Measurements from ENCODE around the gene POLR1H.
A peak's percentile ranks its signal among the peaks of the same experiment; 100 is the strongest.

Gene POLR1H

GRCh38 chr6:30042914-30043313 is 18.2 kb upstream of the POLR1H start:
- no peak for DNase-seq
- TF ChIP-seq POLR2A (IDR thresholded peaks at IDR 0.05; ENCODE audit: low read length) (no peak), GATA1 (IDR thresholded peaks at IDR 0.05; ENCODE audit: low read depth, low read length) (no peak)

GRCh38 chr6:30043744-30044143 is 17.3 kb upstream of the POLR1H start:
- no peak for DNase-seq
- TF ChIP-seq GATA1 (IDR thresholded peaks at IDR 0.05; ENCODE audit: low read depth, low read length) (no peak), POLR2A (IDR thresholded peaks at IDR 0.05; ENCODE audit: low read length) (no peak)

- no peak for TF ChIP-seq GATA1 (IDR thresholded peaks at IDR 0.05; ENCODE audit: low read depth, low read length)
- no peak for TF ChIP-seq POLR2A (IDR thresholded peaks at IDR 0.05; ENCODE audit: low read length)
- peak in 1 of 2 experiments; percentile 15 for DNase-seq
Observed at GRCh38 chr6:30044630-30045029, 16.4 kb upstream of the POLR1H start.

GRCh38 chr6:30047220-30047619 is 13.8 kb upstream of the POLR1H start:
- no peak for TF ChIP-seq POLR2A (IDR thresholded peaks at IDR 0.05; ENCODE audit: low read length)
- no peak for TF ChIP-seq GATA1 (IDR thresholded peaks at IDR 0.05; ENCODE audit: low read depth, low read length)
- DNase-seq = peak in 1 of 2 experiments; percentile 53

GRCh38 chr6:30053682-30054081 is 7.4 kb upstream of the POLR1H start:
- no peak for DNase-seq
- TF ChIP-seq GATA1 (IDR thresholded peaks at IDR 0.05; ENCODE audit: low read depth, low read length) = no peak
- TF ChIP-seq POLR2A (IDR thresholded peaks at IDR 0.05; ENCODE audit: low read length) = no peak

DNA sequence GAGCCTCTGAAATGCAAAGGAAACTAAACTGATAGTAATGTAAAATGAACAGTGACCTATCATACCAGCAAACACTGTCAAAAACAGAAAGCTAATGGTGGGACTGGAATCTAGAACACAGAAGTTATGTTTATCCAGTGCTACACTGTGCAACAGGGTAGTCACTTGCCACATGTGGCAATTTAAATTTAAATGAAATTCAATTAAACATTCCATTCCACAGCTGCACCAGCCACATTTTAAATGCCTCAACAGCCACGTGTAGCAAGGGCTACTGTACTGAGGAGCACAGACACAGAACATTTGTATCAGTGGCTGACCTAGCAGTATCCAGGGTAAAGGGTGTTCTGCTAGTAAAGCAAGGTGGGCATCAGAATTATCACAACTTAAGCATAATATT is 5.6 kb upstream of the POLR1H start:
- no peak for DNase-seq
- TF ChIP-seq GATA1 (IDR thresholded peaks at IDR 0.05; ENCODE audit: low read depth, low read length) (no peak), POLR2A (IDR thresholded peaks at IDR 0.05; ENCODE audit: low read length) (no peak)

DNA sequence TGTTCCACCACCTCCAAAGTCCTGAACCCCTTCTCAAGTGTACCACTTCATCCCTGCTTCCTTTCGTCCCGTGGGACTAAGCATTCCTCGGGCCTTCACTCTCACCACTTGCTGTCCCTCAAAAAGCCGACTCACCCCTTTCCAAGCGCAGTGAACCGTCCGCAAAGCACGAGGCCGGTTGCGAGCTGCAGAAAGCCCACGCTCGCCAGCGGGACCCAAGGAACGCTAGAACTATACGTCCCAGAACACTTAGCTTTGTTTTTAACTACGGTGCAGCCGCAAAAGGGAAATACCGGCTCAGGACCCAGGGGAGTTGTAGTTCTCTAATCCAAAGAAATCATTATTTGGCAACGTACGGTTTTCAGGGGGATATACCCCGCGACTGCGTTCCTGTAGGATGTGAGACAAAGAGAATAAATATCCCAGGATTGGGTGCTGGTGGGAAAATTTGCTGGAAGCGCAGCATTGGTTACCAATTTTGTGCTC is 416 bp upstream of the POLR1H start:
- TF ChIP-seq POLR2A (IDR thresholded peaks at IDR 0.05; ENCODE audit: low read length) (no peak), GATA1 (IDR thresholded peaks at IDR 0.05; ENCODE audit: low read depth, low read length) (no peak)
- peak; percentile 72 to 79 for DNase-seq

GRCh38 chr6:30061858-30062458 is 893 bp downstream of the POLR1H start:
- DNase-seq = peak; percentile 38 to 65
- no peak for TF ChIP-seq POLR2A (IDR thresholded peaks at IDR 0.05; ENCODE audit: low read length)
- no peak for TF ChIP-seq GATA1 (IDR thresholded peaks at IDR 0.05; ENCODE audit: low read depth, low read length)

DNA sequence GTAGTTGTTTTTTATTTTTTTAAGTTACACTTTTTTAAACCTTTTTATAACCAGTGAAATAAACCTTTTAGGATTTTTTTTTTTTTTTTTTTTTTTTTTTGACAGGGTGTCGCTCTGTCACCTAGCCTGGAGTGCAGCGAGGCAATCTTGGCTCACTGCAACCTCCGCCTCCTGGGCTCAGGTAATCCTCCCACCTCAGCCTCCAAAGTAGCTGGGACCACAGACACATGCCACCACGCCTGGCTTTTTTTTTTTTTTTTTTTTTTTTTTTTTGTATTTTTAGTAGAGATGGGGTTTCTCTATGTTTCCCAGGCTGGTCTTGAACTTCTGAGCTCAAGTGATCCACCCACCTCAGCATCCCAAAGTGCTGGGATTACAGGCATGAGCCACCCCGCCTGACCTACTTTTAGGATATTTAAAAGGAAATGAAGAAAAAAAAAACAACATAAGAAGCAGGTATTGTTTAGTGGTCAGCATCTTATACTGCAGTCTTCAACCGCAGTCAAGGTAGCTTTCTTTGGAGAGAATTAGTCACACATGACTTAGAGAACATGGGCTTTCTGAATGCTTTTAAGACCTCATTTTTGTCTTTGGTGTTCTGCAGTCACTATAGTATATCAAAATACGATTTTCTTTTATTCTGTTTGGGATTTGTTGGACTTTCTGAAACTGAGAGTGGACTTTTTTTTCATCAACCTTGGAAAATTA is 1.6 kb downstream of the POLR1H start:
- no peak for TF ChIP-seq GATA1 (IDR thresholded peaks at IDR 0.05; ENCODE audit: low read depth, low read length)
- no peak for TF ChIP-seq POLR2A (IDR thresholded peaks at IDR 0.05; ENCODE audit: low read length)

DNA sequence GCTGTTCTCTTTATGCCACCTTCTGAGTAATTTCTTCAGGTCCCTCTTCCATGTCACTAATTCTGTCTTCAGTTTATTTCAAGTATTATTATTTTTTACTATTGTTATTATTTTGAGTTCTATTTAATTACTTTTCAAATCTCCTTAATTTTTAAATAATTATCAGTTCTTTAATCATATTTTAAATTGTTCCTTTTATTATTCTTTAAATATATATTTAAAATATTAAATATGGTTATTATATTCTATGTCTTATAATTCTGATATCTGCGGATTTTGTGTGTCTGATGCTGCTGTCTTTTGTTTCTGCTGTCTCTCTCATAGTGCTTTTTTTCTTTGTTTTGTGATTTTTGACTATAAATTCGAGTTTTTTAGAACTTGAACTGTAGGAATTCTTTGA is 2.2 kb downstream of the POLR1H start:
- DNase-seq = no peak
- TF ChIP-seq GATA1 (IDR thresholded peaks at IDR 0.05; ENCODE audit: low read depth, low read length) (no peak), POLR2A (IDR thresholded peaks at IDR 0.05; ENCODE audit: low read length) (no peak)

More for the DNA sequence above, 1.6 kb downstream of the POLR1H start:
- DNase-seq = peak in 1 of 2 experiments; percentile 18

GRCh38 chr6:30066082-30066481 is 5.0 kb downstream of the POLR1H start:
- peak in 1 of 2 experiments; percentile 51 for DNase-seq
- TF ChIP-seq POLR2A (IDR thresholded peaks at IDR 0.05; ENCODE audit: low read length) (no peak), GATA1 (IDR thresholded peaks at IDR 0.05; ENCODE audit: low read depth, low read length) (no peak)

GRCh38 chr6:30066577-30067459 is 5.8 kb downstream of the POLR1H start, which contains the start of gene PPP1R11:
PPP1R11 (plus strand) TSS chr6:30067198; CDS start chr6:30067411, 213 bp downstream.
- DNase-seq = peak; percentile 99
- TF ChIP-seq GATA1 (IDR thresholded peaks at IDR 0.05; ENCODE audit: low read depth, low read length) (no peak), POLR2A (IDR thresholded peaks at IDR 0.05; ENCODE audit: low read length) (peak; percentile 97)

GRCh38 chr6:30067460-30068139 is 6.5 kb downstream of the POLR1H start:
- TF ChIP-seq GATA1 (IDR thresholded peaks at IDR 0.05; ENCODE audit: low read depth, low read length) (no peak), POLR2A (IDR thresholded peaks at IDR 0.05; ENCODE audit: low read length) (no peak)
- DNase-seq = no peak

Data from erythroblast (primary cell).